ENCODE data around the gene INTS7.

The INTS7 gene

GRCh38 chr1:212021563-212021962 is 13.8 kb downstream of the INTS7 start:
- Histone ChIP-seq H3K36me3 (peaks cover 2% of the 10 kb centered on the region), H3K27me3 (no peaks in the 10 kb centered on the region), H3K27ac (no peak overlapping the region), H3K4me1 (ENCODE audit: control insufficient read depth in 1 of 2, insufficient read depth in 1 of 2, low read depth in 1 of 2, low read length in 1 of 2) (no peaks in the 10 kb centered on the region), H3K9me3 (no peaks in the 10 kb centered on the region), H3K4me3 (ENCODE audit: low read depth in 1 of 2, low read length in 1 of 2) (no peak overlapping the region)
- TF ChIP-seq, protein P1, sequence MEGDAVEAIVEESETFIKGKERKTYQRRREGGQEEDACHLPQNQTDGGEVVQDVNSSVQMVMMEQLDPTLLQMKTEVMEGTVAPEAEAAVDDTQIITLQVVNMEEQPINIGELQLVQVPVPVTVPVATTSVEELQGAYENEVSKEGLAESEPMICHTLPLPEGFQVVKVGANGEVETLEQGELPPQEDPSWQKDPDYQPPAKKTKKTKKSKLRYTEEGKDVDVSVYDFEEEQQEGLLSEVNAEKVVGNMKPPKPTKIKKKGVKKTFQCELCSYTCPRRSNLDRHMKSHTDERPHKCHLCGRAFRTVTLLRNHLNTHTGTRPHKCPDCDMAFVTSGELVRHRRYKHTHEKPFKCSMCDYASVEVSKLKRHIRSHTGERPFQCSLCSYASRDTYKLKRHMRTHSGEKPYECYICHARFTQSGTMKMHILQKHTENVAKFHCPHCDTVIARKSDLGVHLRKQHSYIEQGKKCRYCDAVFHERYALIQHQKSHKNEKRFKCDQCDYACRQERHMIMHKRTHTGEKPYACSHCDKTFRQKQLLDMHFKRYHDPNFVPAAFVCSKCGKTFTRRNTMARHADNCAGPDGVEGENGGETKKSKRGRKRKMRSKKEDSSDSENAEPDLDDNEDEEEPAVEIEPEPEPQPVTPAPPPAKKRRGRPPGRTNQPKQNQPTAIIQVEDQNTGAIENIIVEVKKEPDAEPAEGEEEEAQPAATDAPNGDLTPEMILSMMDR (IDR thresholded peaks at IDR 0.05): no peak

GRCh38 chr1:212020975-212021374 is 14.4 kb downstream of the INTS7 start:
- H3K27ac ChIP-seq: no peak overlapping the region
- H3K27me3 ChIP-seq: no peaks in the 10 kb centered on the region
- no peaks in the 10 kb centered on the region for H3K9me3 ChIP-seq
- TF ChIP-seq, protein P1 (IDR thresholded peaks at IDR 0.05): no peak
- no peaks in the 10 kb centered on the region for H3K4me1 ChIP-seq (ENCODE audit: control insufficient read depth in 1 of 2, insufficient read depth in 1 of 2, low read depth in 1 of 2, low read length in 1 of 2)
- H3K4me3 ChIP-seq (ENCODE audit: low read depth in 1 of 2, low read length in 1 of 2): no peak overlapping the region
- peaks cover 7% of the 10 kb centered on the region for H3K36me3 ChIP-seq

DNA sequence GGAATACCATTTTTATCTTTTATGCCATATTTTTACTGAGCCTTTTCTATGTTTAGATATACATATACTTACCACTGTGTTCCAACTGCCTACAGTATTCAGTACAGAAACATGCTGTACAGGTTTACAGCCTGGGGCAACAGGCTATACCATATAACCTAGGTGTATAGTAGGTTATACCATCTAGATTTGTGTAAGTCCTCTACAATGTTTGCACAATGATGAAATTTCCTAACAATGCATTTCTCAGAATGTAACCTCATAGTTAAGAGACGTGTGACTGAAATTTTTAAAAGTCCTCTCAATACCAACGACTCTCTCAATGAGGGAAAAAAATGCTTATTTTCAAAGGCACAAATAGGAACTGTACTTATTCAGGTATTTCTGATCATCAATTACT is 21.7 kb downstream of the INTS7 start:
- Histone ChIP-seq H3K9me3 (no peaks in the 10 kb centered on the region), H3K4me3 (ENCODE audit: low read depth in 1 of 2, low read length in 1 of 2) (no peak overlapping the region), H3K36me3 (peaks cover 18% of the 10 kb centered on the region), H3K27me3 (no peaks in the 10 kb centered on the region), H3K27ac (no peak overlapping the region), H3K4me1 (ENCODE audit: control insufficient read depth in 1 of 2, insufficient read depth in 1 of 2, low read depth in 1 of 2, low read length in 1 of 2) (peaks cover 5 to 6% of the 10 kb centered on the region in 2 experiments)
- TF ChIP-seq, protein P1 (IDR thresholded peaks at IDR 0.05): no peak

- peaks cover 18% of the 10 kb centered on the region for H3K36me3 ChIP-seq
- no peak overlapping the region for H3K4me3 ChIP-seq (ENCODE audit: low read depth in 1 of 2, low read length in 1 of 2)
- peaks cover 5 to 6% of the 10 kb centered on the region in 2 experiments for H3K4me1 ChIP-seq (ENCODE audit: control insufficient read depth in 1 of 2, insufficient read depth in 1 of 2, low read depth in 1 of 2, low read length in 1 of 2)
- no peak overlapping the region for H3K27ac ChIP-seq
- TF ChIP-seq, protein P1 (IDR thresholded peaks at IDR 0.05): peak; percentile 89
- no peaks in the 10 kb centered on the region for H3K9me3 ChIP-seq
- no peaks in the 10 kb centered on the region for H3K27me3 ChIP-seq
Measured at GRCh38 chr1:212012034-212012740, 23.2 kb downstream of the INTS7 start.

DNA sequence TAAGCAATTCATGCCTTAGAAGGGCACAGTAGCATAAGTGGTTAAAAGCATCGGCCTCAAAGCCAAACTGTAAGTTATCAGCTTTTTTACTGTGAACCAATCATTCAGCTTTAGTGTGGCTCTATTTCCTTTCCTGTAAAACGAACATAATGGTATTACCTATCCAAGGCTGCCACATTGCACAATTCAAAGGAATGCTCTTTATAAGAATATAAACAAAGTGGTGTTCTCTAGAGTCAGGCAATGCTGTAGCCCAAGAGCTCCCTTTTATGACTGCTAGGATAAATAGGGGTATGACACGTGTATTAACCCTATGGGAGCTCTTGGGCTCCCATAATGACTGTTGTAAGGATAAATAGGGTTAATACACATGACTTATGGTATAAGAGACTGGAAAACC is 25.4 kb downstream of the INTS7 start:
- Histone ChIP-seq H3K9me3 (no peaks in the 10 kb centered on the region), H3K4me3 (ENCODE audit: low read depth in 1 of 2, low read length in 1 of 2) (no peak overlapping the region)
- TF ChIP-seq, protein P1 (IDR thresholded peaks at IDR 0.05): no peak

More for the DNA sequence above, 25.4 kb downstream of the INTS7 start:
- Histone ChIP-seq H3K27ac (no peak overlapping the region), H3K36me3 (peaks cover 19% of the 10 kb centered on the region), H3K4me1 (ENCODE audit: control insufficient read depth in 1 of 2, insufficient read depth in 1 of 2, low read depth in 1 of 2, low read length in 1 of 2) (peaks cover 5 to 6% of the 10 kb centered on the region in 2 experiments), H3K27me3 (no peaks in the 10 kb centered on the region)

All from neutrophil (primary cell).